A673 (cell line): Measurements from ENCODE around the gene BRSK1. TPM values are rescaled to one million over a fixed set of nuclear protein-coding genes. Genes with fewer than 3 reads are reported as not detected.
A peak's percentile ranks its signal among the peaks of the same experiment; 100 is the strongest.

Experiments
- BruUV-seq: library from RNA; stranded (reverse); fragments of 400-500 nt; replicated peaks from 2 replicates; lab custom pipeline; 2021; lab: Mats Ljungman, UMichigan
- CTCF ChIA-PET: fragments of 300-600 bp; sonication (Branson Sonifier 250); formaldehyde crosslinking; loops from one replicate; lab custom pipeline; 2022; ENCODE audit warnings: antibody characterized with exemption; lab: Charles Lee
- POLR2A ChIA-PET: fragments of 300-600 bp; sonication (Branson Sonifier 250); formaldehyde crosslinking; loops from one replicate; lab custom pipeline; 2022; ENCODE audit warnings: antibody characterized with exemption; ENCODE audit not compliant: low non-redundant PET; lab: Charles Lee
- DNase-seq: peaks from one replicate; pipeline ENCODE4 v3.0.0-alpha.2; 2015; ENCODE audit warnings: low spot score
- H3K27ac ChIP-seq: fragments of 200-600 bp; sonication (generic); 2 replicates; pipeline ENCODE4 v1.5.1; 2016; ENCODE audit warnings: mixed run types, low read depth, mild to moderate bottlenecking, mixed read lengths, antibody characterized with exemption, low read length; ENCODE audit not compliant: poor library complexity, severe bottlenecking
- H3K27me3 ChIP-seq: fragments of 200-600 bp; sonication (generic); replicated peaks from 2 replicates; pipeline ENCODE4 v1.6.1; 2017; ENCODE audit warnings: mixed run types, low read depth, mild to moderate bottlenecking, mixed read lengths, antibody characterized with exemption, low read length; ENCODE audit not compliant: insufficient read depth, poor library complexity
- H3K36me3 ChIP-seq: fragments of 200-600 bp; sonication (generic); 2 replicates; pipeline ENCODE4 v1.6.1; 2016; ENCODE audit warnings: mixed run types, mild to moderate bottlenecking, mixed read lengths, antibody characterized with exemption, low read length; ENCODE audit not compliant: insufficient read depth, poor library complexity, severe bottlenecking
- H3K4me1 ChIP-seq: fragments of 200-600 bp; sonication (generic); 2 replicates; pipeline ENCODE4 v1.6.1; 2017; ENCODE audit warnings: mixed run types, mild to moderate bottlenecking, mixed read lengths, antibody characterized with exemption, low read length; ENCODE audit not compliant: insufficient read depth, poor library complexity, severe bottlenecking
- H3K4me3 ChIP-seq: fragments of 200-600 bp; sonication (generic); 2 replicates; pipeline ENCODE4 v1.5.1; 2016; ENCODE audit warnings: low read depth, mixed run types, mild to moderate bottlenecking, mixed read lengths, low read length; ENCODE audit not compliant: poor library complexity, severe bottlenecking
- H3K9me3 ChIP-seq: fragments of 200-600 bp; sonication (generic); 2 replicates; pipeline ENCODE4 v1.6.1; 2016; ENCODE audit warnings: mixed run types, low read depth, mild to moderate bottlenecking, mixed read lengths, antibody characterized with exemption, low read length; ENCODE audit not compliant: poor library complexity, severe bottlenecking
- CTCF ChIP-seq: fragments of 300-800, 200-600 bp; sonication (generic); conservative IDR thresholded peaks from 2 replicates; pipeline ENCODE4 v1.5.1; 2017; ENCODE audit warnings: low read depth, mild to moderate bottlenecking, antibody characterized with exemption, low read length, moderate library complexity, mixed read lengths
- EZH2 ChIP-seq: fragments of 200-600 bp; sonication (generic); IDR thresholded peaks from 2 replicates; pipeline ENCODE4 v1.6.1; 2017; ENCODE audit warnings: borderline replicate concordance, low read depth, mild to moderate bottlenecking, mixed read lengths, antibody characterized with exemption, low read length; ENCODE audit not compliant: poor library complexity, severe bottlenecking
- intact Hi-C: fragments of 100-400 bp; cut with micrococcal nuclease; formaldehyde crosslinking; loops from one replicate; pipeline ENCODE4 v1.10.0; 2022; ENCODE audit not compliant: unreplicated experiment
- total RNA-seq: library from RNA; stranded (reverse); gene quantifications from 2 replicates; pipeline ENCODE4 v1.2.3, GENCODE V29; 2021

BRSK1 gene
- total RNA-seq, 1 experiment from 2014 or later, result 30.5 TPM

- Histone ChIP-seq H3K4me1 (peaks cover 12% of the 10 kb centered on the region), H3K27ac (no peak overlapping the region), H3K36me3 (peaks cover 9% of the 10 kb centered on the region), H3K27me3 (no peaks in the 10 kb centered on the region), H3K9me3 (no peaks in the 10 kb centered on the region), H3K4me3 (no peak overlapping the region)
- ChIA-PET POLR2A (interaction anchor here (1.1 kb wide), 1 partner anchor 61 kb away, joined by 3 read pairs; no protein-coding TSS in a partner anchor), CTCF (no interaction called here)
- DNase-seq, result no peak
- BruUV-seq, result no TSS peak
- TF ChIP-seq CTCF (no peak), EZH2 (no peak)
- intact Hi-C loops, result no loop called here
Observed at GRCh38 chr19:55277494-55277893, 6.3 kb upstream of the BRSK1 start.

- peaks cover 6% of the 10 kb centered on the region for H3K36me3 ChIP-seq
- ChIA-PET CTCF (no interaction called here), POLR2A (interaction anchor here (1.1 kb wide), 1 partner anchor 62 kb away, joined by 3 read pairs; no protein-coding TSS in a partner anchor)
- peak overlapping the region; percentile 74 for H3K4me3 ChIP-seq
- no peaks in the 10 kb centered on the region for H3K9me3 ChIP-seq
- peaks cover 12% of the 10 kb centered on the region for H3K4me1 ChIP-seq
- H3K27ac ChIP-seq, result no peak overlapping the region
- intact Hi-C loops, result no loop called here
- BruUV-seq, result TSS peak; percentile 58
- H3K27me3 ChIP-seq, result no peaks in the 10 kb centered on the region
- TF ChIP-seq CTCF (no peak), EZH2 (no peak)
- no peak for DNase-seq
Observed at GRCh38 chr19:55278391-55279135, 5.2 kb upstream of the BRSK1 start.

- intact Hi-C loops, result no loop called here
- H3K27me3 ChIP-seq, result no peaks in the 10 kb centered on the region
- no peak for TF ChIP-seq EZH2
- TF ChIP-seq CTCF, result no peak
- H3K4me3 ChIP-seq, result peak overlapping the region; percentile 74
- peak overlapping the region; percentile 84 for H3K27ac ChIP-seq
- peaks cover 6% of the 10 kb centered on the region for H3K36me3 ChIP-seq
- BruUV-seq, result no TSS peak
- DNase-seq, result no peak
- peaks cover 12% of the 10 kb centered on the region for H3K4me1 ChIP-seq
- no peaks in the 10 kb centered on the region for H3K9me3 ChIP-seq
- ChIA-PET CTCF (no interaction called here), POLR2A (no interaction called here)
Observed at GRCh38 chr19:55279340-55279739, 4.5 kb upstream of the BRSK1 start.
